GM12875 (cell line): ENCODE measurements around the gene NISCH.

Experiments used
- H3K4me3 ChIP-seq: one replicate; pipeline ENCODE4 v1.5.1; 2011; ENCODE audit warnings: low read depth, low read length, control low read depth
- CTCF ChIP-seq: IDR thresholded peaks from 2 replicates; pipeline ENCODE4 v1.5.1; 2011; ENCODE audit warnings: low read depth, mild to moderate bottlenecking, control low read depth, inconsistent platforms, low read length, moderate library complexity, borderline replicate concordance; ENCODE audit not compliant: insufficient read depth

Gene NISCH

GRCh38 chr3:52490035-52490938, 34.9 kb downstream of the NISCH start:
- no peak overlapping the region for H3K4me3 ChIP-seq
- TF ChIP-seq CTCF, result no peak

GRCh38 chr3:52490939-52491526, 35.6 kb downstream of the NISCH start:
- TF ChIP-seq CTCF, result no peak
- H3K4me3 ChIP-seq, result no peak overlapping the region

- TF ChIP-seq CTCF, result no peak
- no peak overlapping the region for H3K4me3 ChIP-seq
Observed at GRCh38 chr3:52492059-52492458, 36.7 kb downstream of the NISCH start.

GRCh38 chr3:52493232-52494017, 38.0 kb downstream of the NISCH start:
- no peak for TF ChIP-seq CTCF
- no peak overlapping the region for H3K4me3 ChIP-seq

GRCh38 chr3:52494445-52494844, 39.0 kb downstream of the NISCH start:
- TF ChIP-seq CTCF, result no peak

GRCh38 chr3:52494886-52495495, 39.6 kb downstream of the NISCH start, which contains the start of gene STAB1:
STAB1 (plus strand) TSS chr3:52495338; CDS start chr3:52495414, 76 bp downstream.
- no peak for TF ChIP-seq CTCF
- H3K4me3 ChIP-seq, result no peak within 1 kb of the TSS

More at GRCh38 chr3:52494445-52494844, 39.0 kb downstream of the NISCH start:
- no peak overlapping the region for H3K4me3 ChIP-seq
